HuH-7.5 (cell line): ENCODE data around the gene KIF1C.

ENCODE experiments used
- DNase-seq: peaks from one replicate; pipeline ENCODE4 v3.0.0; 2011; ENCODE audit warnings: low spot score

The KIF1C gene

GRCh38 chr17:4969047-4969550 is 28.7 kb upstream of the KIF1C start:
- DNase-seq, result no peak

GRCh38 chr17:4969551-4970173 is 28.1 kb upstream of the KIF1C start:
- DNase-seq, result no peak

DNA sequence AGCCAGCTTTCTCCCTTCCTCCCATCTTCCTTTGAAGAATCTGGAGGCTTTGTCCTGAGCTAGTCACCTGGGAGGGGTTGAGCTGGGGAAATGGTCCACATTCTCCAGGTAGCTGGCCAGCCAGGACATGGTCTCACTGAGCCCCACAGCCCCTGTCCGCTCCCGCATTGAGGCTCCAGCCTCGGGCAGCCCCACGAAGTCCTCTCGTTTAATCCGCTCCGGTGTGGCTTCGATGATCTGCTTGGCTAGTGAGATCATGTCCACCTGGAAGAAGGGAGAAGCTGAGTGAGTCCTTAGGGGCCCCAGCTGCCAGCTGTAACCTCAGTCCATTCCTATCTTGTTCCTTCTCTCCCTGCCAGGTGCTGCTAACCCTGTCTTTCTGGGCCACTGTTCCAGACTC is 27.5 kb upstream of the KIF1C start:
- no peak for DNase-seq

GRCh38 chr17:4971826-4972225 is 25.9 kb upstream of the KIF1C start:
- no peak for DNase-seq

- no peak for DNase-seq
Observed at GRCh38 chr17:4972322-4972721, 25.4 kb upstream of the KIF1C start.

DNA sequence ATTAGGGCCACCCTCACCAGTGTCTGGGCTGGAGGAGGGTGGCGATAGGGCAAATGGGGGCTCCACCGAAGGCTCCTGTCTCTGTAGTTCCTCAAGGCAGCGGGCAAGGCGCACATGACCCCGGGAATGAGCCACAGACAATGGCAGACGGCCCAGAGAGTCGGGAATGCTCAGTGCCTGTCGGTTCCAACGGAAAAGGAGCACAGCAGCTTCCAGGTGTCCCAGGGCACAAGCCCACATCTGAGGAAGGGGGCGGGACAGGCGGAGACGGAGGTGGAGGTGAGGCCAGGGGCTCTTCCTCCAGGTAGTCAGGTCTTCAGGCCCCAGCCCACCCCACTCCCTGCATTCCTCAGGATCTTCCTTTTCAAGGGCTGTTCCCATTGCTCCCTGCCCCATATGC is 25.0 kb upstream of the KIF1C start:
- no peak for DNase-seq

- DNase-seq, result no peak
Observed at GRCh38 chr17:4973256-4974114, 24.3 kb upstream of the KIF1C start.

DNA sequence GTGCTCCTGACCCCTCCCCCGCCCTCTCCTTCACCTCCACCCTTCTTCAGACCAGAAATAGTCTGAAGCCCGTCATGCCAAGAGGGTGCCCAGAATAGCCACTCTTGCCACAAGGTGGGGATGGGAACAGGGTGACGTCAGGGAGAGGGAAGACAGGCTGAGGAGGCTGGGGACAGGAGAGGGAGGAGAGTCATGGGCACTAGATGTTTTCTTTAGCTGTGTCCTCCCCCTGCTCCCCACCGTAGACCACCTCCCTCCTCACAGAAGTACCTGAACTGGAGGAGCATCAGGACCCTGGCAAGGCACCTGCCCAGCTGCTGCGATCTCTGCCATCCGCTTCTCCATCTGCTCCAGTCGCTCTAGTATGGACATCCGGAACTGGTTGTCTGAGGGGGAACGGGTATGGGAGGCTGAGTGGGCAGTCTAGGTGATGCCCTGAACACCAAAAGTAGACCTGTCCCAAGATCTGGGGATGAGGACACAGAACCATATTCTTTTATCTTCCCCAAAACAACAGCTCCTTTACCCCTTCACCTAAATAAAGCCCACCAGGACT is 23.6 kb upstream of the KIF1C start:
- DNase-seq, result no peak

- no peak for DNase-seq
Observed at GRCh38 chr17:4978726-4979125, 19.0 kb upstream of the KIF1C start.

- DNase-seq, result no peak
Observed at GRCh38 chr17:4980644-4981216, 17.0 kb upstream of the KIF1C start.

DNA sequence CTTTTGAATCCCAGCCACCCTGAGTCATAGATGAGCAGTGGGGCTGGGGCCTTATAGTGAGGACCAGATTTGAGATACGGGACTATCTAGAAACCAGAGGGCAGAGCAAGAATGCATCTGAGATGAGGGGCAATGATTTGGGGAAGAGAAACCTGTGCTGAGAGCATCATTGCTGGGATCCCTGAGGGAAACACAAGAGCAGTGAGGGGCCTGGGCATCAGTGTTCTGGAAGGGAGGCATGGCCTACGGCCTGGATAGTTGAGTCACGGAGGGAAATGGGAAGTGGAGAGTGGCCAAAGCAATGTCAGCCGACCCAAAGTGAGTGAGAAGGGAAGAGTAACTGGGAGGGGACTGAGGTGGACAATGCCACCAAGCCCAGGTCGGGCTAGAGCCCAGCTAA is 15.4 kb upstream of the KIF1C start:
- DNase-seq, result no peak

DNA sequence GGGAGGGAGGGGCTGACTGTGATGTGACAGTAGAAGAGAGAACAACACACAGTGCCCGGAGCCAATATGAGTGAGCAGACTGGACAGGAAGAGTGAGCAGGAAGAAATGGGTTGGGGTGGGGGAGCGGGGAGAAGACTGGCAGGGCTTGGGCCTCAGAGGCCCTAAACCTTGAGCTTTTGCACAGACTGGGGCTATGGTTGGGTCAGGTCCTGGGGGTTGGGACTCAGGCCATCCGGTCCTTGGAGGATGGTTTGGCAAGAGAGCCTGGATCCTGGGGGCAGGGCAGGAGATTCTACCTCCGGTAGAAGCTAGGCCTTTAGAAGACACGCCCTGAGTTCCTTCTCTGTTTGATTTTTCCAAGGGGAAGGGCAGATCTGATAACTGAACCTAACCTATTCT is 11.3 kb upstream of the KIF1C start:
- no peak for DNase-seq

DNA sequence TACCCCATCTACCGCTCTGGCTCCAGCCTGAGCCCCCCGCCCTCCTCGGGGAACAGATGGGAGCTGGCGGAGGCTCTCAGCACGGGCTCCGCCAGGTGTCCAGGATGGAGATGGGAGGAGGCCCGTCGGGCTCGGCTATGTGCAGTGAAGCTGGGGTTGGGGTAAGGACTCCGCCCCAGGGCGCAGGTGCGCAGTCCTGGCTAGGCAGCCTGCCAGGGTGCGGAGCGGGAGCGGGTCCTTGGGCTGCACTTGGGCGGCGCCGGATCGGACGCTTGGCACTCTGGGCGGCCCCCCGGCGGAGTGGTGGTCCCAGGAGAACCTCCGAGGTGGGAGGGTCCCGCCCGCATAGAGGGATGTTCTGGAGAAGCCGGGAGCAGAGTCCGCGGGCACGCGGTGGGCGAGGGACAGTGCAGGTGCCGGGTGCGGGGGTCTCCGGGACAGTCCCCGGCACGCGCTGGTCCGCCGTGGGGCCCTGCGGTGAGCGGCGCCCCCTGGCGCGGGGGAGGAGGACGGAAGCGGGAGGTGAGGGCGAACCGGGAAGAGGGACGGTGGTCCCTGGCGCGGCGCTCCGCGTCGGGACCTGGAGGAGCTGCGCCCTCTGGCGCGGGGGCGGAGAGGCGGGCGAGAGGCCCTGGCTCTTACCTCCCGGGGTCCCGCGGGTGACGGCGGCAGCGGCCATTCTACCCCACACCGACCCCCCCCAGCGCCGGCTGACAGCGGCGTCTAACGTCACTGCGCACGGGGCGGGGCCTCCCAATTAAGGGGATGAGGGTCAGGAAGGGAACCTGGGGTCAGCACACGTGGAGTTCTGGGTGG is 10.6 kb upstream of the KIF1C start, which contains the start of gene CAMTA2:
Gene CAMTA2 (minus strand): TSS at position 725 of the 816 bp plus-strand sequence. CDS start 1,453 bp downstream, outside the sequence.
- peak; percentile 72 for DNase-seq

DNA sequence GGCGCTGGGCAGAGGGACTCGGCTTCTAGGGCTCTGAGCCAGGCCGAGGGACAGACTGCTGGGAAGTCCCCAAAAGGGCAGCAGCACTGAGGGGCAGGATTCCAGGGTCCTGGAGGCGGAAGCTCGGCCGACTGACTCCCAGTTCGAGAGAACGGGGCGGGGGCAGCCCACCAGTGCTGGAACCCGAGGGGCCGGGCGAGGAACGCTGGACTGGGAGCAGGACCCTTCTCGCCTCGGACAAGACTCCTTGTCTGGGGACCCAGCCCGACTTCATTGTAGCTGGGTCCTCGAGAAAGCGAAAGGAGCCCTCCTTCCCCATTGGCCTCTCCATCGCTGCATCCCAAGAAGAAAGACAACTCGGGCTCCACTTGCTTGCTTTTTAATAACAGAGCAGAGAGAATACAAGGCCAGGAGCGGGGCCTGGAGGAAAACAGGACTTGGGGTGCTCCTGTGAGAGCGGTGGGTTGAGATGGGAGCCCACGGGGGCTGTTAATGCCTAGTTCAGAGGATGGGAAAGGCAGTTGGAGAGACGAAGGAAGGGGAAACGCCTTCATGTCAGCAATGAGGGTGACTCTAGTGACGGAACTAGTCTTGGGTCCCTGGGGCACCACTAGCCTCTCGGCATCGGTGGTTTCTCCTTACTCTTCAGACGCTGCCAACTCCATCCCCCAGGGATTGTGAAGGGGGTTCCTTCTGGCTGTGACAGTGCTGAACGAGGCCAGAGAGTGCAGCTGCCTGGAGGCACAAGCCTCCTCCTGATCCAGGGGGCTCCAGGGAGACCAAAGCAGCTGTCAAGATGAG is 9.8 kb upstream of the KIF1C start:
- no peak for DNase-seq

- no peak for DNase-seq
Observed at GRCh38 chr17:4994081-4994595, 3.6 kb upstream of the KIF1C start.

DNA sequence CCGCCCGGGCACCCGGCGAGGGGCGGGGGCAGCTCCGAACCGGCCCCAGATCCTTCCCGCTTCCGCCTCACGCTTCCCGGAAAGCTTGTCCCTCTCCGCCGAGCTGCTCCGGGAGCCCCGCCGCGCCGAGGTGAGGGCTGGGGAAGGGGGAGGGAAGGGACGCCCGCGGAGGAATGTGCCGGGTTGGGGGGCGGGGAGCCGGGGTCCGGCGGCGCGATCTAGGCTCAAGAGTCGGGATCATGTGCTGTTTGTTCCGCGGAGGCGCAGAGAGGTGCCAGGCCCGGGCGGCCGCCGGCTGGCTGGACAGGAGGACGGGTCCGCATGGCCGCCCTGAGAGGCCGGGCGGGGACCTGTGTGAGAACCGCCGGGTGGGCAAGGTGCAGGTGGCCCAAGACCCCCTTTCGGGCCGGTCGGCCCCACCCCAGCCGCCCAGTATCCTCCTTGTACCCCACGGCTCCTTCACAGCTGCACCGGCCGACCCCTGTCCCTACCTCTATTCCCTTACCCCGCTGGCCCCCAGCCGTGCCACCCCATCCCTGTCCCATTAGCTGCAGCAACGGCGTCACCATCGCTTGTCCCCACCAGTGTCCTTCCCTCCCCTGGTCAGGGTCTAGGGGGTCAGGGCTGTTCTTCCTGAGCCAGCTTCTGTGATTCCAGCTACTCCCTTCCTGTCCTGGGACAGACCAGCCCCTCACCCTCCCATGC is 429 bp downstream of the KIF1C start:
- no peak for DNase-seq

DNA sequence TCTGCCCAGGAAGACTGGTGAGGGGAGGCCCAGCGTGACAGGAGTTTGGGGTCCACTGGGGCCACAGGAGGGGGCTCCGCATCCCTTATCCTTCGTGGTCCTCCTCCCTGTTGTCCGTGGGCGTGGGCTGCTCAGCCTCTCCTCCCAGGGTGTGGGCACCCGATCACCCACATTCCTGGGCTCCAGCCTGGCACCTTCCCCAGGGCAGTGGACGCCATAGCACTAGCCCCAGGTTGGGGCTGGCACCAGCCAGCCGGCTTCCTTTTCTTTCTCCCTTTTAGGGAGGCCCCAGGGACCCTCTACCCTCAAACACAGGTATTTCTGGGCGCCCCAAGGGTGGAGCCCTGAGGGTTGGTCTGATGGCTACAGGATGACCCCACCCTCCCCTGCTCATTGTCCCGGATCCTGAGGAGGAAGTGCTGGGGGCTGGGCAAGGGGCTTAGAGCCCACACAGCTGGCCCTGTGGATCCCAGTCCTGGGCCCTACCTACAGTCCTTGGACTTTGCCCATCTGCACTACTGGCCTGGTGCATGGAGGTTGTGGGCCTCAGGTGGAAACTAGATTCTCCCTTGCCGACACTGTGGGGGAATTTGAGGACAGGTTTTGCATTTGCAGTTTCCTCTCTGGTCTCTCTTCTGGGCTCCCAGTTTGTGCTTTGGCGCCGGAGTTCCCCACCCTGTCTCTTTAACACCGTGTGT is 1.1 kb downstream of the KIF1C start:
- DNase-seq, result peak; percentile 82

DNA sequence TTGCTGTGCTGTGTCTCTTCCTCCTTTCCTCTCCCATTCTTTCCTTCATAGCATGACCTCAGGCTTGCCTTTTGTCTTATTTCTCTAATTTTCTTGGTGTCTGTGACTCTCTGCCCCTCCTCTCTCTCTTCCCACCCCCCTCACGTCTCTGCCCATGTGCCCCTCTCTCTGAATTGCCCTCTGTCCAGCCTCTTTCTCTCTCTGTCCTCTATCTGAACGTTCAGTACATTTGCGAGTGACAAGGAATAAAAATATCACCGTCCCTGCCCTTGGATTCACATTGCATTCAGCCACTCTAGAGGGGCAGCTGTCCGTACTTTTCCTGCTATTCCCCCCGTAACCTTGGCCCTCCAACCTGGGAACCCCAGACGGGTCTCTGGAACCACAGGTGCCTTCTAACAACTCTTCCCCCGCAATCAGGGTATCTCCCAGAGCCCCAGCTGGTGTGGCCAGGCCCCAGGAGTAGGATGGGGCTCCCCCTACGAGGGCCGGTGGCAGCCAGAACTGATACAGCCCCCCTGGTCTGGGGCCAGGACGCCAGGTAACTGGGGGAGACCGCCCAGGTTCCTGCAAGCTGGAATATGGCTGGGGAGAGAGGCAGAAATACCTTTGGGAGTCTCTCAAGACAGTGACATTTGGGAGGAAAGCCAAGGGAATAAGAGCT is 1.8 kb downstream of the KIF1C start:
- no peak for DNase-seq

- DNase-seq, result no peak
Observed at GRCh38 chr17:5000237-5000639, 2.5 kb downstream of the KIF1C start.
